Ascending aorta (tissue), 2 donors: ENCODE measurements around the gene CFAP54. TPM values are rescaled to one million over a fixed set of nuclear protein-coding genes. Genes with fewer than 3 reads are reported as not detected.
A peak's percentile ranks its signal among the peaks of the same experiment; 100 is the strongest.
"Not testable (repeated sequence)": the region's sequence is repeated elsewhere in the genome, so short reads cannot be mapped to it uniquely, and the experiment has no call there.

Source experiments
- DNase-seq, 2 donors: peaks; one replicate each; pipeline ENCODE4 v3.0.0-alpha.2; 2019; ENCODE audit warnings: low spot score in 2 of 2
- H3K27ac ChIP-seq, 2 donors: fragments of 200-600 bp; sonication (generic); one replicate each; pipeline ENCODE4 v1.5.1; 2016 to 2017; ENCODE audit warnings: mild to moderate bottlenecking in 1 of 2
- H3K27me3 ChIP-seq: fragments of 200-600 bp; sonication (generic); one replicate; pipeline ENCODE4 v1.5.1; 2017
- H3K36me3 ChIP-seq, 2 donors: fragments of 200-600 bp; sonication (generic); one replicate each; pipeline ENCODE4 v1.5.1; 2016
- H3K4me1 ChIP-seq, 2 donors: fragments of 200-600 bp; sonication (generic); one replicate each; pipeline ENCODE4 v1.5.1; 2016 to 2017; ENCODE audit warnings: mild to moderate bottlenecking in 1 of 2
- H3K4me3 ChIP-seq, 2 donors: fragments of 200-600 bp; sonication (generic); one replicate each; pipeline ENCODE4 v1.5.1; 2016 to 2017; ENCODE audit warnings: mild to moderate bottlenecking in 1 of 2
- H3K9me3 ChIP-seq, 2 donors: fragments of 200-600 bp; sonication (generic); one replicate each; pipeline ENCODE4 v1.5.1; 2016
- CTCF ChIP-seq, 3 experiments: fragments of 200-600 bp in 2 of 3; fragments of 450-650 bp in 1 of 3; sonication (generic) in 2 of 3; IDR thresholded peaks; one replicate each; pipeline ENCODE4 v1.5.1; 2016 to 2019; ENCODE audit warnings: antibody characterized with exemption in 3 of 3, mild to moderate bottlenecking in 1 of 3, moderate library complexity in 1 of 3
- intact Hi-C: fragments of 100-400 bp; cut with DNase I; formaldehyde crosslinking; loops from one replicate; pipeline ENCODE4 v1.15.1; 2023
- total RNA-seq: library from RNA; depleted of rRNA; stranded (reverse); fragments of >200 nt; gene quantifications from one replicate; pipeline ENCODE4 v1.1.0, GENCODE V29; 2016

The CFAP54 gene
- total RNA-seq, 1 donor from 2014 or later: not detected

GRCh38 chr12:96720363-96720705, 231.0 kb downstream of the CFAP54 start:
- intact Hi-C loops: no loop called here
- H3K4me3 ChIP-seq: peak overlapping the region; percentile 33 to 47
- no peaks in the 10 kb centered on the region for H3K4me1 ChIP-seq
- no peaks in the 10 kb centered on the region for H3K9me3 ChIP-seq
- H3K27me3 ChIP-seq: no peaks in the 10 kb centered on the region
- no peak overlapping the region for H3K27ac ChIP-seq
- no peak for DNase-seq
- no peaks in the 10 kb centered on the region for H3K36me3 ChIP-seq
- TF ChIP-seq CTCF (IDR thresholded peaks at IDR 0.05): no peak

GRCh38 chr12:96729466-96729865, 240.1 kb downstream of the CFAP54 start:
- DNase-seq, H3K27me3 ChIP-seq, H3K9me3 ChIP-seq, H3K4me1 ChIP-seq, H3K27ac ChIP-seq, intact Hi-C loops, H3K36me3 ChIP-seq, H3K4me3 ChIP-seq: not testable (repeated sequence)

- Histone ChIP-seq H3K27ac (no peak overlapping the region), H3K36me3 (no peaks in the 10 kb centered on the region), H3K9me3 (no peaks in the 10 kb centered on the region), H3K27me3 (no peaks in the 10 kb centered on the region), H3K4me1 (no peaks in the 10 kb centered on the region), H3K4me3 (no peak overlapping the region)
- intact Hi-C loops: no loop called here
- TF ChIP-seq CTCF (IDR thresholded peaks at IDR 0.05): no peak
- no peak for DNase-seq
Observed at GRCh38 chr12:96729886-96730285, 240.5 kb downstream of the CFAP54 start.

- H3K4me3 ChIP-seq: no peak overlapping the region
- no peaks in the 10 kb centered on the region for H3K9me3 ChIP-seq
- H3K4me1 ChIP-seq: no peaks in the 10 kb centered on the region
- intact Hi-C loops: no loop called here
- no peaks in the 10 kb centered on the region for H3K27me3 ChIP-seq
- H3K27ac ChIP-seq: no peak overlapping the region
- DNase-seq: no peak
- no peak for TF ChIP-seq CTCF (IDR thresholded peaks at IDR 0.05)
- no peaks in the 10 kb centered on the region for H3K36me3 ChIP-seq
Observed at GRCh38 chr12:96743606-96744005, 254.2 kb downstream of the CFAP54 start.

- intact Hi-C loops: no loop called here
Observed at GRCh38 chr12:96749999-96750398, 260.6 kb downstream of the CFAP54 start.

GRCh38 chr12:96751626-96752025, 262.2 kb downstream of the CFAP54 start:
- H3K9me3 ChIP-seq: no peaks in the 10 kb centered on the region
- H3K4me3 ChIP-seq: no peak overlapping the region
- no peak overlapping the region for H3K27ac ChIP-seq
- no peaks in the 10 kb centered on the region for H3K4me1 ChIP-seq
- intact Hi-C loops: no loop called here
- no peaks in the 10 kb centered on the region for H3K27me3 ChIP-seq
- no peak for TF ChIP-seq CTCF (IDR thresholded peaks at IDR 0.05)
- DNase-seq: no peak
- H3K36me3 ChIP-seq: no peaks in the 10 kb centered on the region

More at GRCh38 chr12:96749999-96750398, 260.6 kb downstream of the CFAP54 start:
- no peaks in the 10 kb centered on the region for H3K9me3 ChIP-seq
- no peaks in the 10 kb centered on the region for H3K4me1 ChIP-seq
- no peak overlapping the region for H3K27ac ChIP-seq
- TF ChIP-seq CTCF (IDR thresholded peaks at IDR 0.05): no peak
- DNase-seq: no peak
- H3K4me3 ChIP-seq: no peak overlapping the region
- no peaks in the 10 kb centered on the region for H3K36me3 ChIP-seq
- H3K27me3 ChIP-seq: no peaks in the 10 kb centered on the region
